SK-N-SH (cell line): Measurements from ENCODE around the gene PTS. TPM values are rescaled to one million over a fixed set of nuclear protein-coding genes. Genes with fewer than 3 reads are reported as not detected.
A peak's percentile ranks its signal among the peaks of the same experiment; 100 is the strongest.

ENCODE experiments used
- CTCF ChIA-PET: fragments of 300-600, 350-600 bp; formaldehyde crosslinking; extraction: SDS; loops from one replicate; lab custom pipeline; 2021; lab: Yijun Ruan, JAX
- POLR2A ChIA-PET: fragments of 350-600 bp; sonication (Branson Sonifier 250); formaldehyde crosslinking; extraction: SDS; loops from one replicate; lab custom pipeline; 2020; ENCODE audit warnings: antibody characterized with exemption, inconsistent platforms; lab: Yijun Ruan, JAX
- DNase-seq: peaks from one replicate; pipeline ENCODE4 v3.0.0; 2012
- H2AFZ ChIP-seq: fragments of 200-600 bp; sonication (generic); 2 replicates; pipeline ENCODE4 v1.8.1; 2016; ENCODE audit warnings: antibody characterized with exemption, mild to moderate bottlenecking, low read depth
- H3F3A ChIP-seq: fragments of 200-600 bp; sonication (generic); replicated peaks from 2 replicates; pipeline ENCODE3; 2016; ENCODE audit warnings: antibody characterized with exemption, mild to moderate bottlenecking; ENCODE audit not compliant: insufficient read depth
- H3K27ac ChIP-seq, 2 experiments: fragments of 200-500 bp in 1 of 2; fragments of 200-600 bp in 1 of 2; sonication (Bioruptor generic) in 1 of 2; sonication (generic), shearing (Covaris generic) in 1 of 2; 2 replicates each; pipeline versions ENCODE4 v1.5.1 to v1.6.1; 2014 to 2016; ENCODE audit warnings: low read depth in 2 of 2, inconsistent platforms in 1 of 2, low read length in 1 of 2, mild to moderate bottlenecking in 1 of 2, mixed read lengths in 1 of 2
- H3K27me3 ChIP-seq: fragments of 200-600 bp; sonication (generic), shearing (Covaris generic); 2 replicates; pipeline ENCODE4 v1.6.1; 2016; ENCODE audit warnings: mixed run types; ENCODE audit not compliant: insufficient read depth
- H3K36me3 ChIP-seq, 2 experiments: fragments of 200-500 bp in 1 of 2; fragments of 200-600 bp in 1 of 2; sonication (Bioruptor generic) in 1 of 2; sonication (generic) in 1 of 2; replicated peaks in 1 of 2; 2 replicates each; pipeline versions ENCODE3 to v1.5.1; 2014 to 2016; ENCODE audit warnings: low read length in 1 of 2, mild to moderate bottlenecking in 1 of 2; ENCODE audit not compliant: insufficient read depth in 2 of 2, control insufficient read depth in 1 of 2
- H3K4me1 ChIP-seq, 2 experiments: fragments of 200-500 bp in 1 of 2; fragments of 200-600 bp in 1 of 2; sonication (Bioruptor generic) in 1 of 2; sonication (generic), shearing (Covaris generic) in 1 of 2; 2 replicates each; pipeline versions ENCODE4 v1.5.1 to v1.6.1; 2014 to 2016; ENCODE audit warnings: low read depth in 1 of 2, low read length in 1 of 2, mixed run types in 1 of 2; ENCODE audit not compliant: insufficient read depth in 2 of 2, control insufficient read depth in 1 of 2
- H3K4me2 ChIP-seq: fragments of 200-600 bp; sonication (generic), shearing (Covaris generic); 2 replicates; pipeline ENCODE4 v1.6.1; 2017; ENCODE audit warnings: mixed run types
- H3K4me3 ChIP-seq, 2 experiments: fragments of 200-500 bp in 1 of 2; fragments of 200-600 bp in 1 of 2; sonication (Bioruptor generic) in 1 of 2; sonication (generic), shearing (Covaris generic) in 1 of 2; 2 replicates each; pipeline versions ENCODE4 v1.5.1 to v1.8.1; 2014 to 2016; ENCODE audit warnings: low read depth in 2 of 2, inconsistent platforms in 1 of 2, low read length in 1 of 2, mild to moderate bottlenecking in 1 of 2, mixed read lengths in 1 of 2, moderate library complexity in 1 of 2
- H3K79me2 ChIP-seq: fragments of 200-600 bp; sonication (generic); 2 replicates; pipeline ENCODE4 v1.8.1; 2017; ENCODE audit warnings: mild to moderate bottlenecking; ENCODE audit not compliant: insufficient read depth
- H3K9ac ChIP-seq: fragments of 200-600 bp; sonication (generic); 2 replicates; pipeline ENCODE4 v1.6.1; 2017; ENCODE audit warnings: mixed run types
- H3K9me2 ChIP-seq: fragments of 200-600 bp; sonication (generic); 2 replicates; pipeline ENCODE4 v1.6.1; 2017; ENCODE audit warnings: mixed run types
- H3K9me3 ChIP-seq: fragments of 200-600 bp; sonication (generic); 2 replicates; pipeline ENCODE4 v1.6.1; 2017; ENCODE audit warnings: mixed run types, mild to moderate bottlenecking, moderate library complexity
- H4K20me1 ChIP-seq: fragments of 200-600 bp; sonication (generic); 2 replicates; pipeline ENCODE4 v1.6.1; 2017; ENCODE audit warnings: mild to moderate bottlenecking, mixed run types; ENCODE audit not compliant: insufficient read depth
- ELF1 ChIP-seq: IDR thresholded peaks from 2 replicates; pipeline ENCODE4 v1.4.0; 2012
- EZH2phosphoT487 ChIP-seq: fragments of 200-600 bp; sonication (generic); IDR thresholded peaks from 2 replicates; pipeline ENCODE4 v1.6.1; 2017; ENCODE audit warnings: low read depth, mixed run types, mild to moderate bottlenecking, antibody characterized with exemption, moderate library complexity, borderline replicate concordance
- MAX ChIP-seq: IDR thresholded peaks from 2 replicates; pipeline ENCODE4 v1.4.0; 2012; ENCODE audit warnings: low read depth
- MEF2A ChIP-seq: IDR thresholded peaks from 2 replicates; pipeline ENCODE4 v1.4.0; 2012; ENCODE audit warnings: low read depth, borderline replicate concordance
- NRF1 ChIP-seq: IDR thresholded peaks from 2 replicates; pipeline ENCODE4 v1.6.1; 2012; ENCODE audit warnings: low read depth, mild to moderate bottlenecking, low read length
- POLR2AphosphoS5 ChIP-seq: IDR thresholded peaks from 2 replicates; pipeline ENCODE4 v1.6.1; 2012; ENCODE audit warnings: low read depth, low read length
- RCOR1 ChIP-seq: fragments of 150-350 bp; IDR thresholded peaks from 2 replicates; pipeline ENCODE4 v1.6.1; 2017; ENCODE audit warnings: antibody characterized with exemption, low read length
- REST ChIP-seq: IDR thresholded peaks from 2 replicates; pipeline ENCODE4 v1.6.1; 2012; ENCODE audit warnings: mild to moderate bottlenecking, low read depth, low read length, moderate library complexity
- RFX5 ChIP-seq: IDR thresholded peaks from 2 replicates; pipeline ENCODE4 v1.6.1; 2012; ENCODE audit warnings: mild to moderate bottlenecking, improper control_type of control experiment, low read length
- RXRA ChIP-seq: IDR thresholded peaks from 2 replicates; pipeline ENCODE4 v1.4.0; 2012; ENCODE audit warnings: low read depth, mild to moderate bottlenecking, borderline replicate concordance
- SIN3A ChIP-seq: IDR thresholded peaks from 2 replicates; pipeline ENCODE4 v1.6.1; 2012; ENCODE audit warnings: low read depth, mild to moderate bottlenecking, low read length, moderate library complexity, borderline replicate concordance
- TCF12 ChIP-seq: IDR thresholded peaks from 2 replicates; pipeline ENCODE4 v1.4.0; 2012
- TEAD4 ChIP-seq: IDR thresholded peaks from 2 replicates; pipeline ENCODE4 v1.4.0; 2012; ENCODE audit warnings: mild to moderate bottlenecking, borderline replicate concordance; ENCODE audit not compliant: insufficient read depth
- ZBTB33 ChIP-seq: IDR thresholded peaks from 2 replicates; pipeline ENCODE4 v1.4.0; 2012; ENCODE audit warnings: low read depth, borderline replicate concordance
- WGBS: methylation state at CpG from one replicate; pipeline ENCODE4 v1.1.6; 2017; ENCODE audit warnings: low lambda C conversion rate; 5-methylcytosine and 5-hydroxymethylcytosine counted together
- polyA plus RNA-seq, 3 experiments: library from polyadenylated mRNA; depleted of rRNA; stranded (reverse); fragments of >200 nt; gene quantifications; 2 replicates each; pipeline ENCODE4 v1.2.3, GENCODE V29; 2012
- TF ChIP-seq, protein P1 (sequence below): fragments of 200-600 bp; sonication (generic); IDR thresholded peaks from 2 replicates; pipeline ENCODE4 v1.6.1; 2017; ENCODE audit warnings: antibody characterized with exemption, mild to moderate bottlenecking, moderate library complexity
- TF ChIP-seq, protein P2 (sequence below): IDR thresholded peaks from 2 replicates; pipeline ENCODE4 v1.4.0; 2012; ENCODE audit warnings: low read depth, borderline replicate concordance

PTS gene
- polyA plus RNA-seq, 1 of the 3 experiments (the other 2 are of a cell fraction): 54.0 TPM

DNA sequence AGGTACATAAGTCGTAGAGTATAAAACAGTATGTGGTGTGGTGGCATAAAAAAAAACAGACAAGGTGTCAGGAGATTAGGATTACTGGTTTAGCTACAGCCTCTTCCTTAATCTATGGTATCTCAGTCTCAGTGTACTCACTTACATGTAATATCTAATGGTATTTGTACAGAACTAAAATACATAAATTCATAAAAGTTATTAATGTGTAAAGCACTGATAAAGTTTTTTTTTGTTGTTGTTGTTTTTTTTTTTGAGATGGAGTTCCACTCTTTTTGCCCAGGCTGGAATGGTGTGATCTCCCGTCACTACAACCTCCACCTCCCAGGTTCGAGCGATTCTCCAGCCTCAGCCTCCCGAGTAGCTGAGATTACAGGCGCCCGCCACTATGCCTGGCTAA lies 2.9 kb downstream of the PTS start (continued):
- TF ChIP-seq REST (no peak), SIN3A (no peak), RCOR1 (no peak)

DNA sequence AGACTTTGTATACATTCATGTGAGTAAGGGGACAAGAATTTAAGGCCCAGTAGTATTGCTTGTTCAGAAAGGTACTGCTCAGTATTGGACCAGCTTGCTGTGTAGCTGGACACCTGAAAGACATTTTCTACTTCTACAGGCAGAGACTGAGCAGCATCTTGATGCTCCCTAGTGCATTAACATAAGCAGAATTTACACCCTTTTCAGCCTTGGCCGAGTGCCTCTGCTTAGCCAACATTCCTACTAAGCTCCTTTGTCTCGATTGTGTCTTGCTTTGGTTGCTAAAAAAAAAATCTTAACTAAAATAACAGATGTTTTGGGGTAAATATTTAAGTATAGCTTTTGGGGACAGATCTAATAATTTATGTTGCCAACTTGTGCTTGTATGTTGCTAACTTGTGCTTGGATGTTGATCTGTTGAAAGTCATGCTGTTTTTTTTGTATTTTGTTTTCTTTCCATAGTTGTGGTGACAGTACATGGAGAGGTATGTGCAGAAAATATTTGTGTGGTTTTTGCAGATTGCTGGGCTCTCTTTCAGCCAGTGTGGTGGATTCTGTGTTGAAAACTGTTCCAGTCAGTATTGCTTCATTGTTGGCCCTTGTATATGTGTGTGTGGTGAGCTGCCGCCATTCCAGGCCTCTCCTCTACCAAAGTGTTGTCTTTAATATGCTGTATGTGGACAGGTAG lies 3.7 kb downstream of the PTS start:
- Histone ChIP-seq H3K4me3 (no peak overlapping the region), H3K79me2 (peaks cover 51% of the 10 kb centered on the region), H3K9me3 (no peaks in the 10 kb centered on the region), H2AFZ (no peak overlapping the region), H3K9me2 (no peaks in the 10 kb centered on the region), H3K27me3 (no peaks in the 10 kb centered on the region), H3K4me1 (peaks cover 13 to 14% of the 10 kb centered on the region in 2 experiments; a peak in 3 of 4 replicates), H3K9ac (no peak overlapping the region), H3K4me2 (no peak overlapping the region), H3F3A (no peaks in the 10 kb centered on the region), H4K20me1 (no peaks in the 10 kb centered on the region), H3K36me3 (peaks cover 42 to 56% of the 10 kb centered on the region in 2 experiments), H3K27ac (0 out of 4 replicates have a peak overlapping the region, but pooled peaks of 1 of the 2 experiments have one; percentile 7)
- ChIA-PET POLR2A (no interaction called here), CTCF (interaction anchor here (17.1 kb wide), 1 partner anchor 45 kb away, joined by 620 read pairs; the partner anchor contains the start of gene PLET1)
- WGBS: 92% methylated on average over 3 of the region's 3 CpGs
- DNase-seq: no peak
- TF ChIP-seq REST: no peak
- no peak for TF ChIP-seq RXRA
- TF ChIP-seq TCF12: no peak
- TF ChIP-seq ZBTB33: no peak
- no peak for TF ChIP-seq SIN3A
- TF ChIP-seq EZH2phosphoT487: no peak
- no peak for TF ChIP-seq MEF2A
- TF ChIP-seq ELF1: no peak
- TF ChIP-seq, protein P1, sequence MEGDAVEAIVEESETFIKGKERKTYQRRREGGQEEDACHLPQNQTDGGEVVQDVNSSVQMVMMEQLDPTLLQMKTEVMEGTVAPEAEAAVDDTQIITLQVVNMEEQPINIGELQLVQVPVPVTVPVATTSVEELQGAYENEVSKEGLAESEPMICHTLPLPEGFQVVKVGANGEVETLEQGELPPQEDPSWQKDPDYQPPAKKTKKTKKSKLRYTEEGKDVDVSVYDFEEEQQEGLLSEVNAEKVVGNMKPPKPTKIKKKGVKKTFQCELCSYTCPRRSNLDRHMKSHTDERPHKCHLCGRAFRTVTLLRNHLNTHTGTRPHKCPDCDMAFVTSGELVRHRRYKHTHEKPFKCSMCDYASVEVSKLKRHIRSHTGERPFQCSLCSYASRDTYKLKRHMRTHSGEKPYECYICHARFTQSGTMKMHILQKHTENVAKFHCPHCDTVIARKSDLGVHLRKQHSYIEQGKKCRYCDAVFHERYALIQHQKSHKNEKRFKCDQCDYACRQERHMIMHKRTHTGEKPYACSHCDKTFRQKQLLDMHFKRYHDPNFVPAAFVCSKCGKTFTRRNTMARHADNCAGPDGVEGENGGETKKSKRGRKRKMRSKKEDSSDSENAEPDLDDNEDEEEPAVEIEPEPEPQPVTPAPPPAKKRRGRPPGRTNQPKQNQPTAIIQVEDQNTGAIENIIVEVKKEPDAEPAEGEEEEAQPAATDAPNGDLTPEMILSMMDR: no peak
- TF ChIP-seq NRF1: no peak
- TF ChIP-seq TEAD4: no peak
- TF ChIP-seq, protein P2, sequence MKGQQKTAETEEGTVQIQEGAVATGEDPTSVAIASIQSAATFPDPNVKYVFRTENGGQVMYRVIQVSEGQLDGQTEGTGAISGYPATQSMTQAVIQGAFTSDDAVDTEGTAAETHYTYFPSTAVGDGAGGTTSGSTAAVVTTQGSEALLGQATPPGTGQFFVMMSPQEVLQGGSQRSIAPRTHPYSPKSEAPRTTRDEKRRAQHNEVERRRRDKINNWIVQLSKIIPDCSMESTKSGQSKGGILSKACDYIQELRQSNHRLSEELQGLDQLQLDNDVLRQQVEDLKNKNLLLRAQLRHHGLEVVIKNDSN: no peak
- TF ChIP-seq MAX: no peak
- TF ChIP-seq RFX5: no peak
- no peak for TF ChIP-seq POLR2AphosphoS5
